Cerebellar nuclear complex (tissue), 1 donor: ENCODE data around the gene RGS9.
"Not testable (repeated sequence)": the region's sequence is repeated elsewhere in the genome, so short reads cannot be mapped to it uniquely, and the experiment has no call there.

Experiments used
- DNase-seq, 2 experiments: peaks; one replicate each; lab custom pipeline; 2025; lab: John Stamatoyannopoulos, UW

The RGS9 gene

GRCh38 chr17:65183736-65184135, 46.6 kb downstream of the RGS9 start:
- no peak for DNase-seq

GRCh38 chr17:65184235-65184959, 47.2 kb downstream of the RGS9 start:
- no peak for DNase-seq

- no peak for DNase-seq
Observed at GRCh38 chr17:65185062-65185461, 47.9 kb downstream of the RGS9 start.

- DNase-seq: no peak
Observed at GRCh38 chr17:65185668-65186382, 48.7 kb downstream of the RGS9 start.

- no peak for DNase-seq
Observed at GRCh38 chr17:65190467-65191097, 53.4 kb downstream of the RGS9 start.

GRCh38 chr17:65191811-65192740, 54.9 kb downstream of the RGS9 start:
- no peak for DNase-seq

- no peak for DNase-seq
Observed at GRCh38 chr17:65193305-65193704, 56.1 kb downstream of the RGS9 start.

- no peak for DNase-seq
Observed at GRCh38 chr17:65193716-65194293, 56.6 kb downstream of the RGS9 start.

GRCh38 chr17:65194670-65195334, 57.6 kb downstream of the RGS9 start:
- no peak for DNase-seq

- DNase-seq: no peak
Observed at GRCh38 chr17:65195716-65196115, 58.5 kb downstream of the RGS9 start.

GRCh38 chr17:65196617-65197016, 59.4 kb downstream of the RGS9 start:
- DNase-seq: no peak

- no peak for DNase-seq
Observed at GRCh38 chr17:65197201-65197600, 60.0 kb downstream of the RGS9 start.

GRCh38 chr17:65198653-65199382, 61.6 kb downstream of the RGS9 start:
- DNase-seq: peak in 1 of 2 experiments; percentile 12

GRCh38 chr17:65201331-65201730, 64.2 kb downstream of the RGS9 start:
- no peak for DNase-seq

- no peak for DNase-seq
Observed at GRCh38 chr17:65202844-65203571, 65.8 kb downstream of the RGS9 start.

GRCh38 chr17:65204001-65204400, 66.8 kb downstream of the RGS9 start:
- no peak for DNase-seq

GRCh38 chr17:65205655-65206054, 68.5 kb downstream of the RGS9 start:
- no peak for DNase-seq

GRCh38 chr17:65207448-65207847, 70.3 kb downstream of the RGS9 start:
- not testable (repeated sequence) for DNase-seq

- no peak for DNase-seq
Observed at GRCh38 chr17:65208717-65209116, 71.5 kb downstream of the RGS9 start.

GRCh38 chr17:65218261-65218660, 81.1 kb downstream of the RGS9 start:
- no peak for DNase-seq
